ENCODE data around the gene KCNH1.

DNA sequence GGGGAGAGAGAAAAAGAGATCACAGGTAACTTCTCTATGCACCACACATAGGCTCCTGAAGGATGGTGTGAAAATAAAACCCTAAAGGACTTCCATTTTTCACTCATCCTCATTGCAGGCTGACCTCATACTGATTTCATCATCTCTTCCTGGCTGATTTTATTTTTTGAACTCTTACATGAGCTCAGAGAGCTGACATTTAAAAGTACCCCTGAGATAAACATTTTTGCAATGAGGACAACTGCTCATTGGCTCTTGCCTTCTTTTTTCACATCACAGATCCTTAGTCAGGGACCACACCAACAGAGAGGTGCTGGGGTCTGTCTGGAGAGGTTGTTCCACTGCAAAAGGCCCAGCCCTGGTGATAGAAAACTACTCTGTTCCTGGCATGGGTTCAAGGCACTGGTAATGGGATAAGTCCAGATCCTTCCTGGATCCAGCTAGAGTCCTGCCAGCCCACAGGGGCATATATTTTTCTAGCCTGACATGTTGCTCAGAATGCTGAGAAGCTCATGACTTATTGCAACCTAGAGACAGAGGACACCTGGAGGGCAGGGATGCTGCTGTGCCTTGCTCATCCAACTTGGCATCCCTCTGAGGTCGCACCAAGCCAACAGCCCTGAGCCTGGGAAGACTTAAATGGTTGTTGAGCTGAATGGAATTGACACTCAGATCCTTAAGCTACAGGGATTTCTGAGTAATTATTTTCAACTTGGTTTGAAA is 445.3 kb downstream of the KCNH1 start:
- TF ChIP-seq CREB1 (IDR thresholded peaks at IDR 0.05; ENCODE audit: low read depth): no peak
- TF ChIP-seq, protein P1, sequence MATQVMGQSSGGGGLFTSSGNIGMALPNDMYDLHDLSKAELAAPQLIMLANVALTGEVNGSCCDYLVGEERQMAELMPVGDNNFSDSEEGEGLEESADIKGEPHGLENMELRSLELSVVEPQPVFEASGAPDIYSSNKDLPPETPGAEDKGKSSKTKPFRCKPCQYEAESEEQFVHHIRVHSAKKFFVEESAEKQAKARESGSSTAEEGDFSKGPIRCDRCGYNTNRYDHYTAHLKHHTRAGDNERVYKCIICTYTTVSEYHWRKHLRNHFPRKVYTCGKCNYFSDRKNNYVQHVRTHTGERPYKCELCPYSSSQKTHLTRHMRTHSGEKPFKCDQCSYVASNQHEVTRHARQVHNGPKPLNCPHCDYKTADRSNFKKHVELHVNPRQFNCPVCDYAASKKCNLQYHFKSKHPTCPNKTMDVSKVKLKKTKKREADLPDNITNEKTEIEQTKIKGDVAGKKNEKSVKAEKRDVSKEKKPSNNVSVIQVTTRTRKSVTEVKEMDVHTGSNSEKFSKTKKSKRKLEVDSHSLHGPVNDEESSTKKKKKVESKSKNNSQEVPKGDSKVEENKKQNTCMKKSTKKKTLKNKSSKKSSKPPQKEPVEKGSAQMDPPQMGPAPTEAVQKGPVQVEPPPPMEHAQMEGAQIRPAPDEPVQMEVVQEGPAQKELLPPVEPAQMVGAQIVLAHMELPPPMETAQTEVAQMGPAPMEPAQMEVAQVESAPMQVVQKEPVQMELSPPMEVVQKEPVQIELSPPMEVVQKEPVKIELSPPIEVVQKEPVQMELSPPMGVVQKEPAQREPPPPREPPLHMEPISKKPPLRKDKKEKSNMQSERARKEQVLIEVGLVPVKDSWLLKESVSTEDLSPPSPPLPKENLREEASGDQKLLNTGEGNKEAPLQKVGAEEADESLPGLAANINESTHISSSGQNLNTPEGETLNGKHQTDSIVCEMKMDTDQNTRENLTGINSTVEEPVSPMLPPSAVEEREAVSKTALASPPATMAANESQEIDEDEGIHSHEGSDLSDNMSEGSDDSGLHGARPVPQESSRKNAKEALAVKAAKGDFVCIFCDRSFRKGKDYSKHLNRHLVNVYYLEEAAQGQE (IDR thresholded peaks at IDR 0.05; ENCODE audit: low read depth, low read length): no peak
- no peak for TF ChIP-seq FOXK2 (IDR thresholded peaks at IDR 0.05)
- no peak for TF ChIP-seq HDGF (IDR thresholded peaks at IDR 0.05)
- TF ChIP-seq STAT1 (conservative IDR thresholded peaks at IDR 0.05): no peak
- no peak for TF ChIP-seq MXI1 (IDR thresholded peaks at IDR 0.05; ENCODE audit: low read depth, low read length)
- TF ChIP-seq, protein P2, sequence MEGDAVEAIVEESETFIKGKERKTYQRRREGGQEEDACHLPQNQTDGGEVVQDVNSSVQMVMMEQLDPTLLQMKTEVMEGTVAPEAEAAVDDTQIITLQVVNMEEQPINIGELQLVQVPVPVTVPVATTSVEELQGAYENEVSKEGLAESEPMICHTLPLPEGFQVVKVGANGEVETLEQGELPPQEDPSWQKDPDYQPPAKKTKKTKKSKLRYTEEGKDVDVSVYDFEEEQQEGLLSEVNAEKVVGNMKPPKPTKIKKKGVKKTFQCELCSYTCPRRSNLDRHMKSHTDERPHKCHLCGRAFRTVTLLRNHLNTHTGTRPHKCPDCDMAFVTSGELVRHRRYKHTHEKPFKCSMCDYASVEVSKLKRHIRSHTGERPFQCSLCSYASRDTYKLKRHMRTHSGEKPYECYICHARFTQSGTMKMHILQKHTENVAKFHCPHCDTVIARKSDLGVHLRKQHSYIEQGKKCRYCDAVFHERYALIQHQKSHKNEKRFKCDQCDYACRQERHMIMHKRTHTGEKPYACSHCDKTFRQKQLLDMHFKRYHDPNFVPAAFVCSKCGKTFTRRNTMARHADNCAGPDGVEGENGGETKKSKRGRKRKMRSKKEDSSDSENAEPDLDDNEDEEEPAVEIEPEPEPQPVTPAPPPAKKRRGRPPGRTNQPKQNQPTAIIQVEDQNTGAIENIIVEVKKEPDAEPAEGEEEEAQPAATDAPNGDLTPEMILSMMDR (IDR thresholded peaks at IDR 0.05 in 2 of 3, conservative IDR thresholded peaks at IDR 0.05 in 1 of 3; ENCODE audit: control insufficient read depth in 2 of 3, extremely low read depth in 1 of 3, insufficient read depth in 1 of 3, low read depth in 3 of 3, low read length in 3 of 3): no peak
- TF ChIP-seq SUZ12 (IDR thresholded peaks at IDR 0.05; ENCODE audit: unreplicated experiment): no peak

All from GM12878 (cell line).